PC-9 (cell line): Measurements from ENCODE around the gene STRA6.

Experiments used
- EZH2 ChIP-seq: fragments of 200-600 bp; sonication (generic); IDR thresholded peaks from 2 replicates; pipeline ENCODE4 v1.8.0; 2017; ENCODE audit warnings: antibody characterized with exemption, low read depth
- TF ChIP-seq, protein P1 (sequence below): fragments of 200-600 bp; sonication (generic); conservative IDR thresholded peaks from 2 replicates; pipeline ENCODE4 v1.6.1; 2017; ENCODE audit warnings: mixed run types, antibody characterized with exemption, mild to moderate bottlenecking, moderate library complexity

DNA sequence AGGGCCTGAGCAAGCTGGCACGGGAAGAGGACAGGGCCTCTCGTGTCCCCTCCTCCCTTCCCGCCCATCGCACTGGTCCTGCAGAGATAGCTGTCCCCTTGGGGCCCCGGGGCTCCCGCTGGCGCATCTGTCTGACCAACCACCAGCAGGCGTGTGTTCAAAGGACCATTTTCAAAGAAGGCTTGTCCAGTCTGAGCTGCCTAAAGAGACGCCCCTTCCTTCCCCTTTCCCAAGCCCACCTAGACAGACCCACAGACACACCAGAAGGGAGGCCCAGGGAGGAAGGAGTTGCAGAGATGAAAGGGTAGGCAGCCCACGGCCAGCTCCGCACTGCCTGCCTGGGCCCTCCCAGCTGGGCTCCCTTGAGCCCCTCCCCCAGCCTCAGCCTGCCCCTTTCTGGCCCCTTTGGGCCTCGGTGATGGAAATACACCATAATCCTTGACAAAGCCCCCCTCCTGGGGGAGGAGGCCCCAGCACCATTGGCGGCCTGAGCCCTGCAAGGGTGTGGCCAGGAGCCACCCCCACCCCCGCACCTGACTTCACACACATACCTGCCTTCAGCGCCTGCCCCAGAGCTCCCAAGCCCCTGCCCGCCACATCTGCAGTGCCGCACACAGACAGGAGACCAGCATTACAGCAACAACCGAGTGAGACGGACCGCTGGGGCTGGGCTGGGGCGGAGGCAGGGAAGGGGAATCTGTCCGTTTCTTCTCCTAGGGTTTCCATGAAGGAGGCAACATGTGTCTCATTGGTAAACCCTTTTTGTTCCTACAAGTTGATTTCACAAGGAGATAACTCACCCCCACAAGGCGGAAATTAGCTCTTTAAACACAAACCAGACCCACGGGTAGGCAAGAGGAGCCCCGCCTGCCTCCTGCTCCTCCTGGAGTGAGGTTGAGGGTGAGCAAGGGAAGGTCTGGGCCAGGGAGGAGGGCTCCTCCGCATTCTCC is at the start of gene STRA6:
- TF ChIP-seq, protein P1, sequence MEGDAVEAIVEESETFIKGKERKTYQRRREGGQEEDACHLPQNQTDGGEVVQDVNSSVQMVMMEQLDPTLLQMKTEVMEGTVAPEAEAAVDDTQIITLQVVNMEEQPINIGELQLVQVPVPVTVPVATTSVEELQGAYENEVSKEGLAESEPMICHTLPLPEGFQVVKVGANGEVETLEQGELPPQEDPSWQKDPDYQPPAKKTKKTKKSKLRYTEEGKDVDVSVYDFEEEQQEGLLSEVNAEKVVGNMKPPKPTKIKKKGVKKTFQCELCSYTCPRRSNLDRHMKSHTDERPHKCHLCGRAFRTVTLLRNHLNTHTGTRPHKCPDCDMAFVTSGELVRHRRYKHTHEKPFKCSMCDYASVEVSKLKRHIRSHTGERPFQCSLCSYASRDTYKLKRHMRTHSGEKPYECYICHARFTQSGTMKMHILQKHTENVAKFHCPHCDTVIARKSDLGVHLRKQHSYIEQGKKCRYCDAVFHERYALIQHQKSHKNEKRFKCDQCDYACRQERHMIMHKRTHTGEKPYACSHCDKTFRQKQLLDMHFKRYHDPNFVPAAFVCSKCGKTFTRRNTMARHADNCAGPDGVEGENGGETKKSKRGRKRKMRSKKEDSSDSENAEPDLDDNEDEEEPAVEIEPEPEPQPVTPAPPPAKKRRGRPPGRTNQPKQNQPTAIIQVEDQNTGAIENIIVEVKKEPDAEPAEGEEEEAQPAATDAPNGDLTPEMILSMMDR: peak; percentile 39; the same call in 1 of the 2 replicates
- no peak for TF ChIP-seq EZH2
